Body of pancreas (tissue), 4 donors: ENCODE measurements around the gene SYK.

ENCODE experiments used
- CTCF ChIP-seq, 7 experiments: fragments of 450-650 bp in 4 of 7; fragments of 200-600 bp in 3 of 7; sonication (generic) in 3 of 7; IDR thresholded peaks; one replicate each; pipeline ENCODE4 v1.5.1; 2016 to 2019; ENCODE audit warnings: antibody characterized with exemption in 7 of 7
- POLR2A ChIP-seq, 3 donors: fragments of 450-650 bp; IDR thresholded peaks; one replicate each; pipeline ENCODE4 v1.6.1; 2016; ENCODE audit warnings: antibody characterized with exemption in 3 of 3, mild to moderate bottlenecking in 2 of 3

GRCh38 chr9:90909747-90910283 lies 108.2 kb downstream of the SYK start:
- TF ChIP-seq CTCF (IDR thresholded peaks at IDR 0.05) (no peak), POLR2A (IDR thresholded peaks at IDR 0.05) (no peak)
